ENCODE measurements around the gene TIMM17A.

DNA sequence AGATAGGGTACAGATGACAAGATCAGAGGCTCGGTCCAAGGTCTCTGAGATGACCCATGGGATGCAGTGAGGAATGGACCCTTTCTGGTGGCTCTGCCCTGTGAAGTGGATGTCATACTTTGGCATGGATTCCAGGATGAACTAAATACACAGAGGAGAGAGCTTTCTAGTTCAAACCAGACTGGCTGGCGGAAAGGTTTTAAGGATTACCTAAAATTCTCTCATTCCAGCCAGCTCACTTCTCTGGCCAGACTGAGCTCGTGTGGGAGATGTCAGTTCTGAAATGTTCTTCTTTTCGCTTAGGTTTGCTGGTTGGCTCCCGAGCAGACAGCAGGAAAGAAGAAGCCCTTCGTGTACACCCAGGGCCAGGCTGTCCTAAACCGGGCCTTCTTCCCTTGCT lies 33.3 kb downstream of the TIMM17A start:
- TF ChIP-seq EZH2 (IDR thresholded peaks at IDR 0.05; ENCODE audit: insufficient read depth, poor library complexity, severe bottlenecking) (no peak), EZH2phosphoT487 (IDR thresholded peaks at IDR 0.05; ENCODE audit: insufficient read depth, low read depth) (no peak)

All from GM23248 (cell line).